ENCODE measurements around the gene GPC5. TPM values are rescaled to one million over a fixed set of nuclear protein-coding genes. Genes with fewer than 3 reads are reported as not detected.

The GPC5 gene
- total and polyA plus RNA-seq, 2 of the 13 experiments (the other 11 are each of a cell fraction or from before 2014, with no cell fraction given) = 0.02 to 0.07 TPM

- BruUV-seq (replicated peaks) = no TSS peak
- ChIA-PET CTCF (ENCODE audit: low intra/inter-chr PET ratio, low total read pairs) (no interaction called here), POLR2A (no interaction called here)
- Histone ChIP-seq H4K20me1 (ENCODE audit: insufficient read depth, low read length) (no peaks in the 10 kb centered on the region), H3K27me3 (ENCODE audit: control insufficient read depth in 1 of 2, insufficient read depth in 2 of 2, low read length in 2 of 2) (no peaks in the 10 kb centered on the region), H3K36me3 (replicated peaks in 1 of 2; ENCODE audit: control insufficient read depth in 1 of 2, insufficient read depth in 2 of 2, low read length in 2 of 2) (no peaks in the 10 kb centered on the region), H2AFZ (ENCODE audit: low read length) (no peak overlapping the region), H3K79me2 (ENCODE audit: insufficient read depth, low read length) (no peaks in the 10 kb centered on the region), H3K9me3 (ENCODE audit: low read length) (no peaks in the 10 kb centered on the region), H3K4me3 (replicated peaks in 1 of 3; ENCODE audit: insufficient read depth in 1 of 3, low read depth in 2 of 3, low read length in 3 of 3) (no peak overlapping the region), H3K4me1 (ENCODE audit: insufficient read depth, low read length) (no peaks in the 10 kb centered on the region), H3K9ac (ENCODE audit: insufficient read depth, low read depth, low read length) (no peak overlapping the region), H3K27ac (ENCODE audit: extremely low read length, insufficient read depth, low read length) (no peak overlapping the region), H3K4me2 (ENCODE audit: low read depth, low read length) (no peak overlapping the region)
- in situ Hi-C loops (cut with HindIII; ENCODE audit: extremely low pct_ligation_motif_present, low pct_unique_long_range_greater_than_20kb) = no loop called here
- WGBS (ENCODE audit: low lambda C conversion rate) = 3% methylated on average over 3 of the region's 3 CpGs
- no peak for ATAC-seq
- intact Hi-C loops (cut with micrococcal nuclease; ENCODE audit: unreplicated experiment) = no loop called here
- FAIRE-seq = no peak
- no peak for DNase-seq (ENCODE audit: low spot score)
- TF ChIP-seq ZNF230 (CRISPR knock-in tag; IDR thresholded peaks at IDR 0.05) (no peak), TFDP2 (CRISPR knock-in tag; IDR thresholded peaks at IDR 0.05) (no peak), ZNF326 (CRISPR knock-in tag; IDR thresholded peaks at IDR 0.05; ENCODE audit: borderline replicate concordance) (no peak), ZBTB34 (CRISPR knock-in tag; IDR thresholded peaks at IDR 0.05) (no peak), MXI1 (IDR thresholded peaks at IDR 0.05; ENCODE audit: borderline replicate concordance, low read depth, low read length) (no peak), ZNF367 (CRISPR knock-in tag; IDR thresholded peaks at IDR 0.05; ENCODE audit: borderline replicate concordance) (no peak)
Measured at GRCh38 chr13:91704398-91704797, 306.0 kb downstream of the GPC5 start.

- in situ Hi-C loops (cut with HindIII; ENCODE audit: extremely low pct_ligation_motif_present, low pct_unique_long_range_greater_than_20kb) (no loop called here), intact Hi-C loops (cut with micrococcal nuclease; ENCODE audit: unreplicated experiment) (no loop called here)
- ATAC-seq (no peak), DNase-seq (ENCODE audit: low spot score) (no peak), FAIRE-seq (no peak)
- H3K4me3 ChIP-seq (replicated peaks in 1 of 3; ENCODE audit: insufficient read depth in 1 of 3, low read depth in 2 of 3, low read length in 3 of 3) = no peak overlapping the region
- TF ChIP-seq ZNF235 (CRISPR knock-in tag; IDR thresholded peaks at IDR 0.05; ENCODE audit: borderline replicate concordance) (no peak), MTA3 (CRISPR knock-in tag; IDR thresholded peaks at IDR 0.05) (no peak), ZNF703 (CRISPR knock-in tag; IDR thresholded peaks at IDR 0.05; ENCODE audit: borderline replicate concordance) (no peak), ZNF367 (CRISPR knock-in tag; IDR thresholded peaks at IDR 0.05; ENCODE audit: borderline replicate concordance) (no peak), ZNF451 (CRISPR knock-in tag; IDR thresholded peaks at IDR 0.05) (no peak), ZNF569 (CRISPR knock-in tag; IDR thresholded peaks at IDR 0.05; ENCODE audit: borderline replicate concordance) (no peak), SKI (IDR thresholded peaks at IDR 0.05; ENCODE audit: partially characterized antibody) (no peak)
- WGBS (ENCODE audit: low lambda C conversion rate) = 3% methylated on average over 1 of the region's 1 CpG
- H3K79me2 ChIP-seq (ENCODE audit: insufficient read depth, low read length) = no peaks in the 10 kb centered on the region
- H3K27me3 ChIP-seq (ENCODE audit: control insufficient read depth in 1 of 2, insufficient read depth in 2 of 2, low read length in 2 of 2) = no peaks in the 10 kb centered on the region
- H3K9me3 ChIP-seq (ENCODE audit: low read length) = no peaks in the 10 kb centered on the region
- H4K20me1 ChIP-seq (ENCODE audit: insufficient read depth, low read length) = no peaks in the 10 kb centered on the region
- no TSS peak for BruUV-seq (replicated peaks)
- ChIA-PET POLR2A (no interaction called here), CTCF (ENCODE audit: low intra/inter-chr PET ratio, low total read pairs) (no interaction called here)
- H3K4me1 ChIP-seq (ENCODE audit: insufficient read depth, low read length) = no peaks in the 10 kb centered on the region
- no peak overlapping the region for H3K27ac ChIP-seq (ENCODE audit: extremely low read length, insufficient read depth, low read length)
- H3K4me2 ChIP-seq (ENCODE audit: low read depth, low read length) = no peak overlapping the region
- H3K9ac ChIP-seq (ENCODE audit: insufficient read depth, low read depth, low read length) = no peak overlapping the region
- H3K36me3 ChIP-seq (replicated peaks in 1 of 2; ENCODE audit: control insufficient read depth in 1 of 2, insufficient read depth in 2 of 2, low read length in 2 of 2) = no peaks in the 10 kb centered on the region
- no peak overlapping the region for H2AFZ ChIP-seq (ENCODE audit: low read length)
Measured at GRCh38 chr13:91708558-91708957, 310.1 kb downstream of the GPC5 start.

Data from HepG2 (cell line).